HG03175 (cell line): ENCODE data around the gene LYPD6.
"Not testable (repeated sequence)": the region's sequence is repeated elsewhere in the genome, so short reads cannot be mapped to it uniquely, and the experiment has no call there.

Experiments
- ATAC-seq: cut with Tn5 transposase; IDR thresholded peaks from one replicate; pipeline ENCODE4 v1.9.1; 2021; ENCODE audit warnings: mild to moderate bottlenecking, moderate library complexity; ENCODE audit not compliant: unreplicated experiment

Gene LYPD6

GRCh38 chr2:149330127-149331022 lies at the start of gene LYPD6:
Gene LYPD6 (plus strand): TSS chr2:149330587. CDS start chr2:149437709, 107,122 bp downstream.
- peak; percentile 76 for ATAC-seq

- no peak for ATAC-seq
Observed at GRCh38 chr2:149281441-149281840, 48.9 kb upstream of the LYPD6 start.

- ATAC-seq = no peak
Observed at GRCh38 chr2:149290662-149291061, 39.7 kb upstream of the LYPD6 start.

- no peak for ATAC-seq
Observed at GRCh38 chr2:149291881-149292280, 38.5 kb upstream of the LYPD6 start.

GRCh38 chr2:149296031-149296430 lies 34.4 kb upstream of the LYPD6 start:
- ATAC-seq = no peak

GRCh38 chr2:149307014-149307413 lies 23.4 kb upstream of the LYPD6 start:
- no peak for ATAC-seq

GRCh38 chr2:149310349-149310748 lies 20.0 kb upstream of the LYPD6 start:
- no peak for ATAC-seq

- no peak for ATAC-seq
Observed at GRCh38 chr2:149312039-149312438, 18.3 kb upstream of the LYPD6 start.

GRCh38 chr2:149313512-149313972 lies 16.8 kb upstream of the LYPD6 start:
- peak; percentile 91 for ATAC-seq

- no peak for ATAC-seq
Observed at GRCh38 chr2:149314687-149315086, 15.7 kb upstream of the LYPD6 start.

GRCh38 chr2:149315461-149315860 lies 14.9 kb upstream of the LYPD6 start:
- ATAC-seq = no peak

- ATAC-seq = not testable (repeated sequence)
Observed at GRCh38 chr2:149318566-149318965, 11.8 kb upstream of the LYPD6 start.

GRCh38 chr2:149320362-149320761 lies 10.0 kb upstream of the LYPD6 start:
- no peak for ATAC-seq

- no peak for ATAC-seq
Observed at GRCh38 chr2:149329068-149329467, 1.3 kb upstream of the LYPD6 start.

- ATAC-seq = peak; percentile 5
Observed at GRCh38 chr2:149329489-149330126, 779 bp upstream of the LYPD6 start.

GRCh38 chr2:149331023-149331400 lies 625 bp downstream of the LYPD6 start:
- ATAC-seq = no peak

GRCh38 chr2:149332364-149332763 lies 2.0 kb downstream of the LYPD6 start:
- ATAC-seq = no peak

- ATAC-seq = no peak
Observed at GRCh38 chr2:149333636-149334035, 3.2 kb downstream of the LYPD6 start.

- no peak for ATAC-seq
Observed at GRCh38 chr2:149334156-149334555, 3.8 kb downstream of the LYPD6 start.

- no peak for ATAC-seq
Observed at GRCh38 chr2:149339324-149339723, 8.9 kb downstream of the LYPD6 start.

- ATAC-seq = no peak
Observed at GRCh38 chr2:149342509-149342908, 12.1 kb downstream of the LYPD6 start.

- no peak for ATAC-seq
Observed at GRCh38 chr2:149344105-149344504, 13.7 kb downstream of the LYPD6 start.
